GM19372 (cell line): ENCODE measurements around the gene SLC39A9.

Experiments
- ATAC-seq: cut with Tn5 transposase; IDR thresholded peaks from one replicate; pipeline ENCODE4 v1.9.1; 2021; ENCODE audit warnings: mild to moderate bottlenecking, low read depth, moderate library complexity; ENCODE audit not compliant: unreplicated experiment

Gene SLC39A9

GRCh38 chr14:69398053-69398817 lies at the start of gene SLC39A9, which contains the start of gene ERH:
TSS of gene SLC39A9 (plus strand) at chr14:69398692. CDS start at chr14:69399370, 678 bp downstream.
TSS of gene ERH (minus strand) at chr14:69398299. CDS start at chr14:69398233, 66 bp downstream.
- peak; percentile 88 for ATAC-seq

- ATAC-seq, result no peak
These were observed 49.3 kb upstream of the SLC39A9 start for GRCh38 chr14:69349091-69349777.

GRCh38 chr14:69350892-69351291 lies 47.6 kb upstream of the SLC39A9 start:
- no peak for ATAC-seq

GRCh38 chr14:69351385-69351784 lies 47.1 kb upstream of the SLC39A9 start:
- no peak for ATAC-seq

GRCh38 chr14:69351911-69352310 lies 46.6 kb upstream of the SLC39A9 start:
- no peak for ATAC-seq

GRCh38 chr14:69353168-69353567 lies 45.3 kb upstream of the SLC39A9 start:
- ATAC-seq, result no peak

GRCh38 chr14:69354383-69355153 lies 43.9 kb upstream of the SLC39A9 start:
- peak; percentile 85 for ATAC-seq

GRCh38 chr14:69355154-69355597 lies 43.3 kb upstream of the SLC39A9 start:
- ATAC-seq, result no peak

- ATAC-seq, result no peak
These were observed 42.7 kb upstream of the SLC39A9 start for GRCh38 chr14:69355607-69356281.

GRCh38 chr14:69356903-69357543 lies 41.5 kb upstream of the SLC39A9 start:
- no peak for ATAC-seq

- ATAC-seq, result no peak
These were observed 40.8 kb upstream of the SLC39A9 start for GRCh38 chr14:69357544-69358200.

- ATAC-seq, result no peak
These were observed 40.1 kb upstream of the SLC39A9 start for GRCh38 chr14:69358233-69358963.

- no peak for ATAC-seq
These were observed 39.5 kb upstream of the SLC39A9 start for GRCh38 chr14:69358966-69359365.

GRCh38 chr14:69360438-69361108 lies 37.9 kb upstream of the SLC39A9 start:
- no peak for ATAC-seq

- no peak for ATAC-seq
These were observed 35.4 kb upstream of the SLC39A9 start for GRCh38 chr14:69363055-69363454.

GRCh38 chr14:69363964-69364363 lies 34.5 kb upstream of the SLC39A9 start:
- no peak for ATAC-seq

GRCh38 chr14:69364378-69364777 lies 34.1 kb upstream of the SLC39A9 start:
- no peak for ATAC-seq

- ATAC-seq, result no peak
These were observed 32.4 kb upstream of the SLC39A9 start for GRCh38 chr14:69366069-69366468.
